T-helper 2 cell treated with Interferon-gamma antibody and Interleukin-4, amounts not matched to agents 100 ng/mL and 5 ng/mL, for 36 hours (primary cell): ENCODE results near the gene NCOA3. TPM values are rescaled to one million over a fixed set of nuclear protein-coding genes. Genes with fewer than 3 reads are reported as not detected.
"Not testable (repeated sequence)": the region's sequence is repeated elsewhere in the genome, so short reads cannot be mapped to it uniquely, and the experiment has no call there.

Source experiments
- intact Hi-C: fragments of 100-400 bp; cut with micrococcal nuclease; formaldehyde crosslinking; loops from one replicate; pipeline ENCODE4 v1.15.1; 2023
- total RNA-seq: library from RNA; stranded (reverse); gene quantifications from 2 replicates; pipeline ENCODE4 v1.2.3, GENCODE V29; 2022

The NCOA3 gene
- total RNA-seq, 1 donor from 2014 or later, result 104 TPM

- intact Hi-C loops, result no loop called here
Measured at GRCh38 chr20:47561180-47561579, 59.5 kb downstream of the NCOA3 start.

GRCh38 chr20:47561603-47562583, 60.2 kb downstream of the NCOA3 start:
- intact Hi-C loops, result no loop called here

GRCh38 chr20:47566269-47566668, 64.6 kb downstream of the NCOA3 start:
- intact Hi-C loops, result no loop called here

- intact Hi-C loops, result no loop called here
Measured at GRCh38 chr20:47568019-47568418, 66.3 kb downstream of the NCOA3 start.

- intact Hi-C loops, result no loop called here
Measured at GRCh38 chr20:47568837-47569410, 67.2 kb downstream of the NCOA3 start.

GRCh38 chr20:47571426-47571825, 69.7 kb downstream of the NCOA3 start:
- intact Hi-C loops, result no loop called here

GRCh38 chr20:47572105-47572729, 70.5 kb downstream of the NCOA3 start:
- intact Hi-C loops, result no loop called here

GRCh38 chr20:47573559-47573958, 71.9 kb downstream of the NCOA3 start:
- intact Hi-C loops, result no loop called here

GRCh38 chr20:47574616-47575364, 73.1 kb downstream of the NCOA3 start:
- intact Hi-C loops, result loop anchor here (5.0 kb wide), 2 partner anchors 38 to 72 kb away; partner anchors contain the start of gene NCOA3

GRCh38 chr20:47576516-47577033, 74.9 kb downstream of the NCOA3 start:
- intact Hi-C loops, result loop anchor here (5.0 kb wide), 2 partner anchors 36 to 74 kb away; partner anchors contain the start of gene NCOA3

GRCh38 chr20:47577314-47577713, 75.6 kb downstream of the NCOA3 start:
- intact Hi-C loops, result loop anchor here (5.0 kb wide), 2 partner anchors 35 to 75 kb away; partner anchors contain the start of gene NCOA3

- intact Hi-C loops, result loop anchor here (5.0 kb wide), 2 partner anchors 34 to 76 kb away; partner anchors contain the start of gene NCOA3
Measured at GRCh38 chr20:47578543-47578942, 76.9 kb downstream of the NCOA3 start.

GRCh38 chr20:47580686-47581085, 79.0 kb downstream of the NCOA3 start:
- intact Hi-C loops, result not testable (repeated sequence)

GRCh38 chr20:47581090-47581489, 79.4 kb downstream of the NCOA3 start:
- intact Hi-C loops, result no loop called here

GRCh38 chr20:47583551-47583950, 81.9 kb downstream of the NCOA3 start:
- intact Hi-C loops, result no loop called here

- intact Hi-C loops, result no loop called here
Measured at GRCh38 chr20:47585087-47585747, 83.5 kb downstream of the NCOA3 start.

GRCh38 chr20:47586649-47587294, 85.1 kb downstream of the NCOA3 start:
- intact Hi-C loops, result no loop called here

- intact Hi-C loops, result no loop called here
Measured at GRCh38 chr20:47588158-47588557, 86.5 kb downstream of the NCOA3 start.

GRCh38 chr20:47591231-47591630, 89.5 kb downstream of the NCOA3 start:
- intact Hi-C loops, result no loop called here

- intact Hi-C loops, result no loop called here
Measured at GRCh38 chr20:47594157-47594556, 92.5 kb downstream of the NCOA3 start.
